ENCODE results near the gene COL25A1.

DNA sequence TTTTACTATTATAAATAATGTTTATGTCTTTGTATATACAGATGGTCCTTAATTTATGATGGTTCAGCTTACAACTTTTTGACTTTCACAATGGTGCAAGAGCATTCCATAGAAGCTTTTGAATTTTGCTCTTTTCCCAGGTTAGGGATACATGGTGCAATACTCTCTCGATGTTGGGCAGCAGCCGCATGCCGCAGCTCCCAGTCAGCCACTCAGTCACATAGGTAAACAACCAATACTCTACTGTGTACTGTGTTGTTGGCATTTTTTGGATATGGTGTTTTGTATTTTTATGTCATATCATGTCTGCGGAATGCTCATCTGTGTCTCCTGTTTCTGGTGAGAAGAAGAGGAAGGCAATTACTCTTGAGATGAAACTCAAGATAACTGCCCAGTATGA is 281.6 kb downstream of the COL25A1 start:
- TF ChIP-seq, protein P1, sequence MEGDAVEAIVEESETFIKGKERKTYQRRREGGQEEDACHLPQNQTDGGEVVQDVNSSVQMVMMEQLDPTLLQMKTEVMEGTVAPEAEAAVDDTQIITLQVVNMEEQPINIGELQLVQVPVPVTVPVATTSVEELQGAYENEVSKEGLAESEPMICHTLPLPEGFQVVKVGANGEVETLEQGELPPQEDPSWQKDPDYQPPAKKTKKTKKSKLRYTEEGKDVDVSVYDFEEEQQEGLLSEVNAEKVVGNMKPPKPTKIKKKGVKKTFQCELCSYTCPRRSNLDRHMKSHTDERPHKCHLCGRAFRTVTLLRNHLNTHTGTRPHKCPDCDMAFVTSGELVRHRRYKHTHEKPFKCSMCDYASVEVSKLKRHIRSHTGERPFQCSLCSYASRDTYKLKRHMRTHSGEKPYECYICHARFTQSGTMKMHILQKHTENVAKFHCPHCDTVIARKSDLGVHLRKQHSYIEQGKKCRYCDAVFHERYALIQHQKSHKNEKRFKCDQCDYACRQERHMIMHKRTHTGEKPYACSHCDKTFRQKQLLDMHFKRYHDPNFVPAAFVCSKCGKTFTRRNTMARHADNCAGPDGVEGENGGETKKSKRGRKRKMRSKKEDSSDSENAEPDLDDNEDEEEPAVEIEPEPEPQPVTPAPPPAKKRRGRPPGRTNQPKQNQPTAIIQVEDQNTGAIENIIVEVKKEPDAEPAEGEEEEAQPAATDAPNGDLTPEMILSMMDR (IDR thresholded peaks at IDR 0.05; ENCODE audit: low read depth, low read length), result no peak
- TF ChIP-seq EZH2phosphoT487 (IDR thresholded peaks at IDR 0.05; ENCODE audit: low read depth), result no peak
